ENCODE measurements around the gene CACNA1A.

- no peak for TF ChIP-seq CTCF (IDR thresholded peaks at IDR 0.05; ENCODE audit: low read length)
- no peak for TF ChIP-seq EZH2 (optimal IDR thresholded peaks at IDR 0.05; ENCODE audit: low read depth, low read length)
- no peak for TF ChIP-seq EZH2phosphoT487 (IDR thresholded peaks at IDR 0.05; ENCODE audit: low read length)
These were observed 106.0 kb downstream of the CACNA1A start for GRCh38 chr19:13400296-13400695.

Data from MM.1S (cell line).